A549 treated with GW870086 at 1 μM for 4 hours (cell line): ENCODE measurements around the gene ARSI. TPM values are rescaled to one million over a fixed set of nuclear protein-coding genes. Genes with fewer than 3 reads are reported as not detected.

Experiments used
- total RNA-seq: library from RNA; stranded (reverse); fragments of 200-300 nt; extraction: Qiagen RNA extraction; gene quantifications from 5 replicates; pipeline ENCODE4 v1.2.3, GENCODE V29; 2022; ENCODE audit warnings: low read depth

ARSI gene
- 28.6 to 39.5 TPM (median 34.0 TPM) in 5 replicates for total RNA-seq

DNA sequence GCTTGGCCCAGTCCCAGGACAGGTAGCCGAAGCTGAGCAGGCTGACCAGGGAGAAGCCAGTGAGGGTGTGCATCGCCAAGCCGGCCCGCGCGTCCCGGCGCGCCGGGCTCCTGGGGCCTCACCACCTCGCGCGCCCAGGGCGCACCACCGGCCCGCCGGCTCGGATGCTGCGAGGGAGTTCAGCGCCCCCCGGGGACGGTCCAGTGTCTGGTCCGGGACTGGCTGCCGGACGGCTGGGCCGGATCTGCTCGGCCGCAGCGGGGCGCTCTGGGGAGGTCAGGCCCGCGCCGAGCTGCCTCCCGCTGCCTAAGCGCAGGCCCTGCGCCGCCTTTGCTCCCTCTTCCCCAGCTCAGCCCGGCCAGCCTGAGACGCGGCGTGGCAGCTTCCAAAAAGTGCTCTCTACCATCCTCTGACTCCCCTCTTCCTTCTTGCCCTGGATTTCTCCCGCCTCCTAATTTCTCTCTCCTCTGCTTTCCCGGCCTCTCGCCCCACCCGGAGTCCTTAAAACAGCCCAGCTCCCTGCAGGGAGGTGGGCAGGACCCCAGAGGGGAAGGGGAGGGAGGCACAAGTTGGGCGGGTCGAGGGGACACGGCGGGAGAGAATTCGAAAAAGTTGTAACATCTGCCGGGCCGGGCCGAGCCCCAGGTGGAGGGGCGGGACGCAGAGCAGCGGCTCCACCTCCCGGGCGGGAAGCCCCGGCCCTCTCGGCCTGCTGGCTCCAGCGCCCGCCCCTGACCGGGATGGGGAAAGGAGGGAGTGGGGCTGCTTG is at the start of gene ARSI:
ARSI (minus strand) TSS at position 605 of the 769 bp plus-strand sequence; CDS start at position 73, 532 bp downstream.

GRCh38 chr5:150289551-150290390 is 12.9 kb downstream of the ARSI start, which contains the start of gene CAMK2A:
CAMK2A (minus strand) TSS chr5:150289773; CDS start chr5:150289625, 148 bp downstream.

Other genes starting within 250 kb of the ARSI start
- 0.15 to 0.37 TPM (median 0.28 TPM) in 5 replicates for gene CSF1R, start 216.4 kb downstream of the ARSI start, total RNA-seq
- 0.09 to 0.75 TPM (median 0.43 TPM) in 5 replicates for gene PDGFRB, start 147.1 kb downstream of the ARSI start, total RNA-seq
- gene CDX1, start 136.1 kb downstream of the ARSI start, total RNA-seq, result not detected in 5 replicates
- gene SLC6A7, start 112.8 kb downstream of the ARSI start, total RNA-seq, result 0.03 to 0.05 TPM in 2 of 5 replicates, not detected in the others
- 0.64 to 0.97 TPM (median 0.89 TPM) in 5 replicates for gene CAMK2A, start 13.1 kb downstream of the ARSI start, total RNA-seq
- gene TCOF1, start 54.8 kb upstream of the ARSI start, total RNA-seq, result 62.5 to 82.0 TPM (median 74.3 TPM) in 5 replicates
- 0.12 TPM in 1 of 5 replicates, not detected in the others for gene CD74, start 110.0 kb upstream of the ARSI start, total RNA-seq
- gene RPS14, start 146.8 kb upstream of the ARSI start, total RNA-seq, result 2,853 to 3,429 TPM (median 2,971 TPM) in 5 replicates
- 50.4 to 70.1 TPM (median 62.6 TPM) in 5 replicates for gene NDST1, start 205.2 kb upstream of the ARSI start, total RNA-seq